ENCODE measurements around the gene METRN. TPM values are rescaled to one million over a fixed set of nuclear protein-coding genes. Genes with fewer than 3 reads are reported as not detected.

Gene METRN
- total RNA-seq, 4 donors from 2014 or later = 4.0 to 33.8 (median 8.9) TPM

- TF ChIP-seq POLR2A (IDR thresholded peaks at IDR 0.05) = no peak
- TF ChIP-seq CTCF (IDR thresholded peaks at IDR 0.05) = no peak
- Histone ChIP-seq H3K4me1 (peaks cover 4 to 47% (median 30%) of the 10 kb centered on the region in 4 donors), H3K27me3 (no peaks in the 10 kb centered on the region), H3K4me3 (no peak overlapping the region), H3K36me3 (no peaks in the 10 kb centered on the region), H3K27ac (no peak overlapping the region), H3K9me3 (no peaks in the 10 kb centered on the region)
- DNase-seq = no peak
Measured at GRCh38 chr16:716768-717325, 1.9 kb downstream of the METRN start.

- no peak for DNase-seq
- Histone ChIP-seq H3K36me3 (peaks cover 0 to 3% (median 0%) of the 10 kb centered on the region in 3 donors), H3K9me3 (no peaks in the 10 kb centered on the region), H3K27ac (no peak overlapping the region), H3K27me3 (no peaks in the 10 kb centered on the region), H3K4me1 (peaks cover 4 to 52% (median 31%) of the 10 kb centered on the region in 4 donors), H3K4me3 (no peak overlapping the region)
- TF ChIP-seq POLR2A (IDR thresholded peaks at IDR 0.05) = no peak
- TF ChIP-seq CTCF (IDR thresholded peaks at IDR 0.05) = no peak
Measured at GRCh38 chr16:717450-718245, 2.7 kb downstream of the METRN start.

- H3K4me1 ChIP-seq = peaks cover 4 to 52% (median 31%) of the 10 kb centered on the region in 4 donors
Measured at GRCh38 chr16:718389-718788, 3.5 kb downstream of the METRN start.

GRCh38 chr16:718922-719321 lies 4.0 kb downstream of the METRN start:
- no peaks in the 10 kb centered on the region for H3K27me3 ChIP-seq
- no peak for TF ChIP-seq POLR2A (IDR thresholded peaks at IDR 0.05)
- no peak for TF ChIP-seq CTCF (IDR thresholded peaks at IDR 0.05)
- peak in 1 of 3 donors; percentile 58 for DNase-seq
- H3K4me1 ChIP-seq = peaks cover 4 to 52% (median 31%) of the 10 kb centered on the region in 4 donors
- H3K27ac ChIP-seq = no peak overlapping the region
- no peaks in the 10 kb centered on the region for H3K9me3 ChIP-seq
- H3K4me3 ChIP-seq = no peak overlapping the region
- H3K36me3 ChIP-seq = peaks cover 0 to 3% (median 0%) of the 10 kb centered on the region in 3 donors

More at GRCh38 chr16:718389-718788, 3.5 kb downstream of the METRN start:
- Histone ChIP-seq H3K27me3 (no peaks in the 10 kb centered on the region), H3K27ac (no peak overlapping the region), H3K4me3 (no peak overlapping the region), H3K36me3 (peaks cover 0 to 3% (median 0%) of the 10 kb centered on the region in 3 donors), H3K9me3 (no peaks in the 10 kb centered on the region)
- no peak for TF ChIP-seq CTCF (IDR thresholded peaks at IDR 0.05)
- no peak for TF ChIP-seq POLR2A (IDR thresholded peaks at IDR 0.05)
- no peak for DNase-seq

- H3K36me3 ChIP-seq = peaks cover 0 to 3% (median 0%) of the 10 kb centered on the region in 3 donors
- no peak for TF ChIP-seq POLR2A (IDR thresholded peaks at IDR 0.05)
- TF ChIP-seq CTCF (IDR thresholded peaks at IDR 0.05) = no peak
- peaks cover 4 to 48% (median 27%) of the 10 kb centered on the region in 4 donors for H3K4me1 ChIP-seq
- H3K27me3 ChIP-seq = no peaks in the 10 kb centered on the region
- DNase-seq = no peak
- H3K27ac ChIP-seq = peak overlapping the region; percentile 75 to 97 (median 92)
- H3K4me3 ChIP-seq = peak overlapping the region; percentile 60 to 94 (median 82)
- no peaks in the 10 kb centered on the region for H3K9me3 ChIP-seq
Measured at GRCh38 chr16:719815-720446, 5.0 kb downstream of the METRN start.

All from Peyer's patch (tissue), 4 donors.